DOHH2 (cell line): ENCODE results near the gene ST6GALNAC5.

Source experiments
- H3F3A ChIP-seq: fragments of 200-600 bp; sonication (generic), shearing (Covaris generic); 2 replicates; pipeline ENCODE4 v1.6.0; 2016; ENCODE audit warnings: antibody characterized with exemption, mild to moderate bottlenecking; ENCODE audit not compliant: control insufficient read depth, insufficient read depth
- H3K27ac ChIP-seq: fragments of 200-600 bp; sonication (generic); 2 replicates; pipeline ENCODE4 v1.5.1; 2014; ENCODE audit warnings: low read depth, mild to moderate bottlenecking, low read length, moderate library complexity
- H3K27me3 ChIP-seq: fragments of 200-600 bp; sonication (generic); 2 replicates; pipeline ENCODE4 v1.6.1; 2014; ENCODE audit warnings: mild to moderate bottlenecking, low read length, mixed read lengths; ENCODE audit not compliant: control insufficient read depth
- H3K36me3 ChIP-seq: fragments of 200-600 bp; sonication (generic); 2 replicates; pipeline ENCODE4 v1.6.1; 2014; ENCODE audit warnings: mild to moderate bottlenecking, low read length, moderate library complexity, mixed read lengths; ENCODE audit not compliant: control insufficient read depth
- H3K4me1 ChIP-seq: fragments of 200-600 bp; sonication (generic); 2 replicates; pipeline ENCODE4 v1.6.1; 2014; ENCODE audit warnings: mild to moderate bottlenecking, low read length, mixed read lengths; ENCODE audit not compliant: control insufficient read depth
- H3K4me2 ChIP-seq: fragments of 200-600 bp; sonication (generic); 2 replicates; pipeline ENCODE4 v1.6.0; 2014; ENCODE audit warnings: mild to moderate bottlenecking, low read length, moderate library complexity
- H3K4me3 ChIP-seq: fragments of 200-600 bp; sonication (generic); 2 replicates; pipeline ENCODE4 v1.5.1; 2014; ENCODE audit warnings: mild to moderate bottlenecking, low read length, mixed read lengths
- H3K79me2 ChIP-seq: fragments of 200-600 bp; sonication (generic); 2 replicates; pipeline ENCODE4 v1.6.1; 2014; ENCODE audit warnings: mild to moderate bottlenecking, low read length, mixed read lengths; ENCODE audit not compliant: control insufficient read depth
- H3K9me2 ChIP-seq: fragments of 200-600 bp; sonication (generic); replicated peaks from 2 replicates; pipeline ENCODE4 v1.6.1; 2014; ENCODE audit warnings: mild to moderate bottlenecking, low read length, mixed read lengths; ENCODE audit not compliant: control insufficient read depth
- H3K9me3 ChIP-seq: fragments of 200-600 bp; sonication (generic); 2 replicates; pipeline ENCODE4 v1.6.1; 2014; ENCODE audit warnings: antibody characterized with exemption, low read length, mixed read lengths; ENCODE audit not compliant: control insufficient read depth, insufficient read depth
- H4K20me1 ChIP-seq: fragments of 200-600 bp; sonication (generic); 2 replicates; pipeline ENCODE4 v1.6.0; 2014; ENCODE audit warnings: low read depth, mild to moderate bottlenecking, antibody characterized with exemption, low read length, moderate library complexity; ENCODE audit not compliant: control insufficient read depth, insufficient read depth
- CTCF ChIP-seq: fragments of 200-600 bp; sonication (generic); IDR thresholded peaks from one replicate; pipeline ENCODE4 v1.5.1; 2014; ENCODE audit warnings: antibody characterized with exemption, mild to moderate bottlenecking, low read depth, low read length; ENCODE audit not compliant: poor library complexity, severe bottlenecking
- EZH2phosphoT487 ChIP-seq: fragments of 200-600 bp; sonication (generic); IDR thresholded peaks from 2 replicates; pipeline ENCODE4 v1.6.1; 2017; ENCODE audit warnings: borderline replicate concordance, mild to moderate bottlenecking, antibody characterized with exemption, low read length, moderate library complexity, mixed read lengths

The ST6GALNAC5 gene

GRCh38 chr1:77026640-77027039, 159.4 kb downstream of the ST6GALNAC5 start:
- Histone ChIP-seq H3K4me2 (no peak overlapping the region), H3K4me1 (no peaks in the 10 kb centered on the region), H3K36me3 (no peaks in the 10 kb centered on the region), H3K9me3 (no peaks in the 10 kb centered on the region), H3K9me2 (no peaks in the 10 kb centered on the region), H4K20me1 (no peaks in the 10 kb centered on the region), H3F3A (no peaks in the 10 kb centered on the region), H3K4me3 (no peak overlapping the region), H3K27ac (no peak overlapping the region), H3K27me3 (peaks cover 2% of the 10 kb centered on the region; the same call in 1 of the 2 replicates), H3K79me2 (no peaks in the 10 kb centered on the region)
- TF ChIP-seq EZH2phosphoT487 (no peak), CTCF (no peak)

- Histone ChIP-seq H3K4me1 (no peaks in the 10 kb centered on the region), H3K36me3 (no peaks in the 10 kb centered on the region), H3F3A (no peaks in the 10 kb centered on the region), H3K4me3 (no peak overlapping the region), H3K79me2 (no peaks in the 10 kb centered on the region), H3K9me2 (no peaks in the 10 kb centered on the region), H3K27me3 (peaks cover 2% of the 10 kb centered on the region; the same call in 1 of the 2 replicates), H3K4me2 (no peak overlapping the region), H3K9me3 (no peaks in the 10 kb centered on the region), H3K27ac (no peak overlapping the region), H4K20me1 (no peaks in the 10 kb centered on the region)
- no peak for TF ChIP-seq CTCF
- TF ChIP-seq EZH2phosphoT487: no peak
These were observed 160.6 kb downstream of the ST6GALNAC5 start for GRCh38 chr1:77027847-77028246.

GRCh38 chr1:77030401-77031105, 163.3 kb downstream of the ST6GALNAC5 start:
- no peaks in the 10 kb centered on the region for H3K9me3 ChIP-seq
- H3K4me2 ChIP-seq: no peak overlapping the region
- no peak overlapping the region for H3K4me3 ChIP-seq
- TF ChIP-seq CTCF (no peak), EZH2phosphoT487 (no peak)
- no peak overlapping the region for H3K27ac ChIP-seq
- no peaks in the 10 kb centered on the region for H3K4me1 ChIP-seq
- H3K9me2 ChIP-seq: no peaks in the 10 kb centered on the region
- no peaks in the 10 kb centered on the region for H3K79me2 ChIP-seq
- no peaks in the 10 kb centered on the region for H3K36me3 ChIP-seq
- no peaks in the 10 kb centered on the region for H4K20me1 ChIP-seq
- H3F3A ChIP-seq: no peaks in the 10 kb centered on the region
- H3K27me3 ChIP-seq: peaks cover 2% of the 10 kb centered on the region; the same call in 1 of the 2 replicates
